HepG2 (cell line): ENCODE results near the gene LRRC8D.
"Not testable (repeated sequence)": the region's sequence is repeated elsewhere in the genome, so short reads cannot be mapped to it uniquely, and the experiment has no call there.

Experiments used
- EZH2 ChIP-seq: conservative IDR thresholded peaks from 2 replicates; pipeline ENCODE4 v1.6.1; 2012; ENCODE audit warnings: mild to moderate bottlenecking, low read depth, low read length, moderate library complexity
- TF ChIP-seq, protein P1 (sequence below): sonication (generic); formaldehyde crosslinking; IDR thresholded peaks from 2 replicates; pipeline ENCODE4 v1.4.0; 2020; ENCODE audit warnings: missing genetic modification reagents; ENCODE audit errors: not compliant biosample characterization

- TF ChIP-seq, protein P1, sequence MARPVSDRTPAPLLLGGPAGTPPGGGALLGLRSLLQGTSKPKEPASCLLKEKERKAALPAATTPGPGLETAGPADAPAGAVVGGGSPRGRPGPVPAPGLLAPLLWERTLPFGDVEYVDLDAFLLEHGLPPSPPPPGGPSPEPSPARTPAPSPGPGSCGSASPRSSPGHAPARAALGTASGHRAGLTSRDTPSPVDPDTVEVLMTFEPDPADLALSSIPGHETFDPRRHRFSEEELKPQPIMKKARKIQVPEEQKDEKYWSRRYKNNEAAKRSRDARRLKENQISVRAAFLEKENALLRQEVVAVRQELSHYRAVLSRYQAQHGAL (CRISPR knock-in tag) = not testable (repeated sequence)
- not testable (repeated sequence) for TF ChIP-seq EZH2
Measured at GRCh38 chr1:89797876-89798275, 23.0 kb upstream of the LRRC8D start.
